Spleen (tissue), 11 donors: ENCODE data around the gene SEPTIN12. TPM values are rescaled to one million over a fixed set of nuclear protein-coding genes. Genes with fewer than 3 reads are reported as not detected.

ENCODE experiments used
- DNase-seq: peaks from one replicate; pipeline ENCODE4 v3.0.0-alpha.2; 2020
- H3K27ac ChIP-seq, 8 donors: fragments of 200-600 bp; sonication (generic) in 7 of 8; 1 replicate in 4 of 8; 2 replicates in 4 of 8; pipeline versions ENCODE4 v1.5.0 to v1.8.0; 2016 to 2021; ENCODE audit warnings: inconsistent platforms in 4 of 8, mild to moderate bottlenecking in 4 of 8, moderate library complexity in 1 of 8
- H3K27me3 ChIP-seq, 7 donors: fragments of 200-600 bp; sonication (generic) in 6 of 7; replicated peaks in 1 of 7; 1 replicate in 4 of 7; 2 replicates in 3 of 7; pipeline versions ENCODE4 v1.5.0 to v1.8.0; 2016 to 2021; ENCODE audit warnings: inconsistent platforms in 3 of 7, mild to moderate bottlenecking in 1 of 7
- H3K36me3 ChIP-seq, 6 donors: fragments of 200-600 bp; sonication (generic) in 5 of 6; 1 replicate in 4 of 6; 2 replicates in 2 of 6; pipeline versions ENCODE4 v1.5.0 to v1.8.0; 2016 to 2021; ENCODE audit warnings: inconsistent platforms in 2 of 6
- H3K4me1 ChIP-seq, 6 donors: fragments of 200-600 bp; sonication (generic) in 5 of 6; 1 replicate in 3 of 6; 2 replicates in 3 of 6; pipeline versions ENCODE4 v1.5.0 to v1.8.0; 2016 to 2021; ENCODE audit warnings: inconsistent platforms in 3 of 6
- H3K4me3 ChIP-seq, 8 donors: fragments of 200-600 bp; sonication (generic) in 7 of 8; 1 replicate in 4 of 8; 2 replicates in 4 of 8; pipeline versions ENCODE4 v1.5.0 to v1.8.0; 2016 to 2021; ENCODE audit warnings: inconsistent platforms in 4 of 8, mild to moderate bottlenecking in 4 of 8, moderate library complexity in 2 of 8
- H3K9me3 ChIP-seq, 8 donors: fragments of 200-600 bp; sonication (generic) in 7 of 8; 1 replicate in 4 of 8; 2 replicates in 4 of 8; pipeline versions ENCODE4 v1.5.0 to v1.8.0; 2016 to 2021; ENCODE audit warnings: inconsistent platforms in 4 of 8
- POLR2A ChIP-seq, 3 donors: fragments of 450-650 bp; IDR thresholded peaks; one replicate each; pipeline ENCODE4 v1.5.1; 2017; ENCODE audit warnings: antibody characterized with exemption in 3 of 3, mild to moderate bottlenecking in 1 of 3
- POLR2AphosphoS5 ChIP-seq, 3 donors: sonication (generic); formaldehyde crosslinking; IDR thresholded peaks; one replicate each; pipeline ENCODE4 v1.5.1; 2017; ENCODE audit warnings: antibody characterized with exemption in 3 of 3
- WGBS, 5 donors: extraction: QIAGEN DNeasy Blood & Tissue Kit in 3 of 5; methylation state at CpG; one replicate each; pipeline versions ENCODE4 v1.1.5 to v1.1.7; 2013 to 2018; 5-methylcytosine and 5-hydroxymethylcytosine counted together
- intact Hi-C: fragments of 100-400 bp; cut with DNase I; formaldehyde crosslinking; loops from one replicate; pipeline ENCODE4 v1.15.0; 2023; ENCODE audit warnings: low total_unique reads
- polyA plus RNA-seq, 3 donors: library from polyadenylated mRNA; stranded (reverse); fragments of 200-250 nt; gene quantifications; one replicate each; pipeline ENCODE4 v1.2.1, GENCODE V29; 2013
- total RNA-seq, 7 donors: library from RNA; depleted of rRNA in 3 of 7; stranded (reverse); fragments of >200 nt in 3 of 7; fragmentation: NEBNext Ultra II Directional in 4 of 7; extraction: Animal tissue kit (Norgen Biotek cat#: 25700) in 4 of 7; gene quantifications; one replicate each; pipeline versions ENCODE4 v1.1.0 to v1.2.1, GENCODE V29; 2016 to 2021
- TF ChIP-seq, protein P1 (sequence below), 11 experiments: fragments of 200-600 bp in 7 of 11; fragments of 450-650 bp in 4 of 11; sonication (generic) in 4 of 11; IDR thresholded peaks in 8 of 11; conservative IDR thresholded peaks in 3 of 11; 1 replicate in 7 of 11; 2 replicates in 4 of 11; pipeline versions ENCODE4 v1.4.0 to v1.8.0; 2016 to 2021; ENCODE audit warnings: antibody characterized with exemption in 11 of 11, inconsistent platforms in 4 of 11, mild to moderate bottlenecking in 1 of 11
- donor health status: healthy with polysubstance abuse.
- donor health status: DM: no; HTN: no; CAD: no; lungs with moderate emphysema.
- donor health status: DM: no; HTN: no; CAD: no.
- donor health status: Bipolar disorder and iron deficiency.
- donor health status: healthy.
- donor health status: DM: no; HTN: no; CAD: no.
- donor health status: DM: yes; HTN: yes; CAD: no.

SEPTIN12 gene
- total and polyA plus RNA-seq, 10 donors, result 0.37 TPM; not detected in 9

DNA sequence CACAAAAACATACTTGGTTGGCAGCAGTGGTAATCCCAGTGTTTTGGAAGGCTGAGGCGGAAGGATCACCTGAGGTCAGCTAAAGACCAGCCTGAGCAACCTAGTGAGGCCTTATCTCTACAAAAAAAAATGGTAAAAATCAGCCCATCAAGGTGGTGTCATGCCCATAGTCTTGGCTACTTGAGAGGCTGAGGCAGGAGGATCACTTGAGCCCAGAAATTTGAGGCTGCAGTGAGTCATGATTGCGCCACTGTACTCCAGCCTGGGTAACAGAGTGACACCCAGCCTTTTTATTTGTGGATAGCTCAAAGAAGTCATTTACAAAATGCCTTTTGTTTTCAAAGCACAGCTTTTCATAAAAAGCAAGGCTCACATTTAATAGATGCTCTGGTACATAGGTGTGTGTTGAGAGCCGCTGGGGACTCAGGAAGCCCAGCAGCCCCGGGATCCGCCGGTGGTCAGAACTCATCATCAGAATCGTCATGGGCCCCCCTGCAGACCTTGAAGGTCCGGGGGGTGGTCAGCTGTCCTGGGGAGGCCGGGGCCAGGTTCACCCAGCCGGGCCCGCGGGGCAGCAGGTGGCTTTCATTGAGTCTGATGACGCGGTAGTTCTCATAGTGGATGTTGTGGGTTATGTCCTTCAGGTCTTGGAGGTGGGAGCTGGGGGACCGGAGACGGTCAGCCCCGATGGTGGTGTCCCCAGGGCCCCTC lies 10.7 kb downstream of the SEPTIN12 start:
- WGBS, 5 donors, result 76 to 91% (median 84%) methylated on average over 11 to 17 of the region's 17 CpGs
- intact Hi-C loops, result no loop called here

GRCh38 chr16:4776141-4776705 lies 11.9 kb downstream of the SEPTIN12 start:
- intact Hi-C loops, result no loop called here
- no peaks in the 10 kb centered on the region for H3K27me3 ChIP-seq
- H3K36me3 ChIP-seq, result no peaks in the 10 kb centered on the region
- TF ChIP-seq, protein P1, sequence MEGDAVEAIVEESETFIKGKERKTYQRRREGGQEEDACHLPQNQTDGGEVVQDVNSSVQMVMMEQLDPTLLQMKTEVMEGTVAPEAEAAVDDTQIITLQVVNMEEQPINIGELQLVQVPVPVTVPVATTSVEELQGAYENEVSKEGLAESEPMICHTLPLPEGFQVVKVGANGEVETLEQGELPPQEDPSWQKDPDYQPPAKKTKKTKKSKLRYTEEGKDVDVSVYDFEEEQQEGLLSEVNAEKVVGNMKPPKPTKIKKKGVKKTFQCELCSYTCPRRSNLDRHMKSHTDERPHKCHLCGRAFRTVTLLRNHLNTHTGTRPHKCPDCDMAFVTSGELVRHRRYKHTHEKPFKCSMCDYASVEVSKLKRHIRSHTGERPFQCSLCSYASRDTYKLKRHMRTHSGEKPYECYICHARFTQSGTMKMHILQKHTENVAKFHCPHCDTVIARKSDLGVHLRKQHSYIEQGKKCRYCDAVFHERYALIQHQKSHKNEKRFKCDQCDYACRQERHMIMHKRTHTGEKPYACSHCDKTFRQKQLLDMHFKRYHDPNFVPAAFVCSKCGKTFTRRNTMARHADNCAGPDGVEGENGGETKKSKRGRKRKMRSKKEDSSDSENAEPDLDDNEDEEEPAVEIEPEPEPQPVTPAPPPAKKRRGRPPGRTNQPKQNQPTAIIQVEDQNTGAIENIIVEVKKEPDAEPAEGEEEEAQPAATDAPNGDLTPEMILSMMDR (IDR thresholded peaks at IDR 0.05 in 8 of 11, conservative IDR thresholded peaks at IDR 0.05 in 3 of 11), result no peak
- TF ChIP-seq POLR2AphosphoS5 (IDR thresholded peaks at IDR 0.05) (no peak), POLR2A (IDR thresholded peaks at IDR 0.05) (no peak)
- no peak overlapping the region for H3K27ac ChIP-seq
- DNase-seq, result no peak
- 79 to 91% (median 82%) methylated on average over 2 of the region's 2 CpGs for WGBS, 5 donors
- no peaks in the 10 kb centered on the region for H3K4me1 ChIP-seq
- no peaks in the 10 kb centered on the region for H3K9me3 ChIP-seq
- H3K4me3 ChIP-seq, result no peak overlapping the region

More for the DNA sequence above, 10.7 kb downstream of the SEPTIN12 start:
- H3K4me1 ChIP-seq, result no peaks in the 10 kb centered on the region
- TF ChIP-seq POLR2AphosphoS5 (IDR thresholded peaks at IDR 0.05) (no peak), POLR2A (IDR thresholded peaks at IDR 0.05) (no peak)
- TF ChIP-seq, protein P1 (IDR thresholded peaks at IDR 0.05 in 8 of 11, conservative IDR thresholded peaks at IDR 0.05 in 3 of 11), result no peak
- no peaks in the 10 kb centered on the region for H3K36me3 ChIP-seq
- H3K9me3 ChIP-seq, result no peaks in the 10 kb centered on the region
- no peak overlapping the region for H3K27ac ChIP-seq
- H3K27me3 ChIP-seq, result no peaks in the 10 kb centered on the region
- no peak overlapping the region for H3K4me3 ChIP-seq
- no peak for DNase-seq

DNA sequence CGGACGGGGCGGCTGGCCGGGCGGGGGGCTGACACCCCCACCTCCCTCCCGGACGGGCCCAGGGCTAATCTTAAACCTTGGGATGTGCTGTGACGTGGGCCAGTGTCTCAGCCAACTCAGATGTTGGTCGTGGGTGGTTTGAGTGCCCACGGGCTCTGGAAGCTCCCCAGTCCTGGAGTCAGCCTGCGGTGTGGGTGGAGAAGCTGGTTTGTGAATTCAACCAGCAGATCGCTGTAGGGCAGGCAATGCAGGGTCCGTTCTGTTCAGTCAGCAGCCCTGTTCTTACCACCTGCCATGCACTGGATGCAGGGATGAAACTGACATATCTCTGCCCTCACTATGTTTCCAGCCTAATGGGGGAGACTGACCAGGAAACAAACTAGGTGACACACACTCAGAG lies 13.1 kb downstream of the SEPTIN12 start:
- H3K36me3 ChIP-seq, result no peaks in the 10 kb centered on the region
- no peaks in the 10 kb centered on the region for H3K27me3 ChIP-seq
- no peaks in the 10 kb centered on the region for H3K4me1 ChIP-seq
- H3K27ac ChIP-seq, result no peak overlapping the region
- DNase-seq, result no peak
- H3K4me3 ChIP-seq, result no peak overlapping the region
- TF ChIP-seq, protein P1 (IDR thresholded peaks at IDR 0.05 in 8 of 11, conservative IDR thresholded peaks at IDR 0.05 in 3 of 11), result no peak
- TF ChIP-seq POLR2AphosphoS5 (IDR thresholded peaks at IDR 0.05), result no peak
- TF ChIP-seq POLR2A (IDR thresholded peaks at IDR 0.05), result no peak
- no peaks in the 10 kb centered on the region for H3K9me3 ChIP-seq
- WGBS, 5 donors, result 82 to 90% (median 87%) methylated on average over 5 to 13 of the region's 13 CpGs
- intact Hi-C loops, result no loop called here

DNA sequence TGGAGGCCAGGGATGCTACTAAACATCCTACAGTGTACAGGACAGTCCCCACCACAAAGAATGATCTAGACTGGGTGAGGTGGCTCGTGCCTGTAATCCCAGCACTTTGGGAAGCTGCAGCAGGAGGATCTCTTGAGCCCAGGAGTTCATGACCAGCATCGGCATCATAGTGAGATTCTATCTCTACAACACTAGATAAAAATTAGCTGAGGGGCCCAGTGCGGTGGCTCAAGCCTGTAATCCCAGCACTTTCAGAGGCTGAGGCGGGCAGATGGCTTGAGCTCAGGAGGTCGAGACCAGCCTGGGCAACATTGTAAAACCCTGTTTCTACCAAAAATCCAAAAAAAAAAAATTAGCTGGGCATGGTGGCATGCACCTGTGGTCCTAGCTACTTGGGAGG lies 15.8 kb downstream of the SEPTIN12 start:
- WGBS, 5 donors, result 77 to 92% (median 89%) methylated on average over 4 to 5 of the region's 5 CpGs
- intact Hi-C loops, result no loop called here
- Histone ChIP-seq H3K4me1 (peaks cover 8 to 20% (median 17%) of the 10 kb centered on the region in 6 donors), H3K27ac (no peak overlapping the region), H3K9me3 (no peaks in the 10 kb centered on the region), H3K36me3 (no peaks in the 10 kb centered on the region), H3K27me3 (no peaks in the 10 kb centered on the region), H3K4me3 (no peak overlapping the region)
- no peak for DNase-seq
- TF ChIP-seq, protein P1 (IDR thresholded peaks at IDR 0.05 in 8 of 11, conservative IDR thresholded peaks at IDR 0.05 in 3 of 11), result no peak
- TF ChIP-seq POLR2AphosphoS5 (IDR thresholded peaks at IDR 0.05) (no peak), POLR2A (IDR thresholded peaks at IDR 0.05) (no peak)
